T1000 (cell line): Measurements from ENCODE around the gene ABHD11.

ENCODE experiments used
- DNase-seq: peaks from one replicate; lab custom pipeline; 2025; ENCODE audit warnings: mixed read lengths; lab: John Stamatoyannopoulos, UW

ABHD11 gene

DNA sequence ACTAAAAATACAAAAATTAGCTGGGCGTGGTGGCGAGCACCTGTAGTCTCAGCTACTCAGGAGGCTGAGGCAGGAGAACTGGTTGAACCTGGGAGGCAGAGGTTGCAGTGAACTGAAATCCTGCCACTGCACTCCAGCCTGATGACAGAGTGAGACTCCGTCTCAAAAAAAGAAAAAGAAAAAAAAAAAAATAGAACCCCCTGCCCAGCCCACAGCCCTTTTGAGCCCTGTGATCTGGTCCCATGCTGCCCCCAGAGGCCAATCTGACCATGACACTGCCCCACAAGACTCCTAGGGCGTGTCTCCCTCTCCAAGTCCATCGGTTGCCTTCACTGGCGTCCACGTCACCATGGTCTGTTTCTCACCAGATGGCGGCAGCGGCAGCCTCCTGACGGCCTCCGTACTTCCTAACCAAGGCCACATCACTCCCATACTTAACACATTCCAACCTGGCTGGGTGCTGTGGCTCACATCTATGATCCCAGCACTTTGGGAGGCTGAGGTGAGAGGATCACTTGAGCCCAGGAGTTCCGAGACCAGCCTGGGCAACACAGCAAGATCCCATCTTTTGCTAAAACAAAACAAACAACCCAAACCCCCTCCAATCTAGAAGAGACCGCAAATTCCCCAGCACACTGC lies 37.1 kb downstream of the ABHD11 start:
- no peak for DNase-seq

DNA sequence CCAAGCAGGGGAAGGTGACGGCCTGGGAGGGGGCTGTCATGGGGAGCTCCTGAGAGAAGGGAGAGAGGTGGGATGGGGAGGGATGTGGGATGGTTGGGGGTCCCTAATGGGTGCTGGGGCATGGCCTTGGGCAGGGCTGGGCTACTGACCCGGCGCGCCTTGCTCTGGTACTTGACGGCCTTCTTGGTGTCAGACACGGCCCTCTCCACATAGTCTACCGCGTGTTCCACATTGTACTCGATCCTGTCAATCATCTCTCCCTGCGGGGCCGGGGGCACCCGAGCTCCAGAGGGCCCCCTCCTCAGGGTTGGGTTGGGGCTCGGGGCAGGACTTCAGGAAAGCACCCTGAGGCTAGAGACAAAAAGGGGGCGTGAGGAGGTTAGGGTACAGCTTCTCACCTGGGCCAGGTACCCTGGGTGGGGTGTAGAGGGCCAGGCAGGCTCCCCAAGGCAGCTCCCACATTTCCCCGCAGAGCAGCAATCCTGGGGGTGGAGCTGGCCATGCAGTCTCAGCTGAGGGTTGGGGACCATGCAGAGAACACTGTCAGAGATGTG lies 37.9 kb downstream of the ABHD11 start:
- no peak for DNase-seq

DNA sequence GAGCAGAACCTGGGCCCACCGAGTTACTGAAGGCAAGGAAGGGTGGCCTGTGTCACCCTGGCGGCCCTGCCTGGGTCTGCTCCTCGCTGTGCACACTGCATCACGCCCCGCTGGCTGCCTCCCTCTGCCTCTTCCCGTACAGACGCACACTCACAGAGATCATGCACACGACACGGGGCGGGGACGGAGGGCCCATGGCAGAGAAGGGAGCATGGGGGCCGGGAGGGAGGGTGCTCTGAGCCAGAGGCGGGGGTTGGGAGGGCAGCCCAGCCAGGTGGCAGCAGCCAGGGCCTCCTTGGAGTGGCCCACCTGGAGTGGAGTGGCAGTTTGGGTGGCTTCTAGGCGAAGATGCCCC lies 38.6 kb downstream of the ABHD11 start:
- no peak for DNase-seq

DNA sequence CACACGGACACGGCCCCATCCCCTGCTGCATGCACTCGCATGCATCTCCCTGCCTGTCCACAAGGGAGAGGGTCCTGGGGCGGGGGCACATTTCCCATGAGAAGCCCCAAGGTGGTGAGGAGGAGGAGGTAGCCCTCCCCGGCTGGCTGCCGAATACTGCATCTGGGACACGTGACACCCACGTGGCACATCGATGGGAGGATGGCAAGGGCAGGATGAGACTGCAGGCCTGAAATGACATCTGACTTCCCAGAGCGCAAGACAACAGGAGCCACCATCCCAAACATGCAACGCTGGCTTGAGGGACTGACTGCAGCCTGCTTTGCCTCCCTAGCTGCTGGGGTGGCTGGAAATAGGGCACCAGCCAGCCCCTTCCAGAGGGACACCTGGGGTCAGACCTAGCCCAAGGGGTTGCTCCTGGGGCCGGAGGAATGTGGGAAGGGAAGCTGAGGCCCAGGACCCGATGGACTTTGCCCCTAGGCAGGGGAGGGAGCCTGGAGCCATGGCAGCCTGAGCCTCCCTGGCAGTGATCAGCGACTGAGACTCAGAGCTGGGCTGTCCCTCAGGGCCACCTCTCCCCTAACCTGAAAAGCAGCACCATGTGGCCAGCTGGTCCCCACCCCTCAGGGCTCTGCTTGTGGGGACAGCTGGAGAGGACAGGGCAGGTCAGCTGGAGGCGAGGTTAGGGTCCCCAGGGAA lies 39.1 kb downstream of the ABHD11 start:
- no peak for DNase-seq

DNA sequence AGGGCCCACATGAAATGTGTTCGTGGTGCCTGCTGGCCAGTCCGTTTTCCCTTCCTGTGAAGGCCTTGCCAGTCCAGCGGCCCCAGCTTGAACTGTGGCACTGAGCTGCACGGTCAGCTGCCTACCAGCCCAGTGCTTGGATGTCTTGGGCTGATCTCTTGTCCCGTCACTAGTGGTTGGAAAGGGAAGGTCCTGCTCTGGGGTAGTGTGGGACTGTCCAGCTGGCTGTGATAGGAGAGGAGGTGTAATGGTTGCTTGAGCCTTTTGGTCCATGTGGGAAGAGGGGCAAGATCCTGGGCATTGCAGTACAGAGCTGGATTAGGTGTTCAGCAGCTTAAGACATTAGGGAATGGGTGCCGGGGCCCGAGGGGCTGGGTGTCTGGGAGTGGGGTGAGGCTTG lies 40.2 kb downstream of the ABHD11 start:
- DNase-seq = no peak

DNA sequence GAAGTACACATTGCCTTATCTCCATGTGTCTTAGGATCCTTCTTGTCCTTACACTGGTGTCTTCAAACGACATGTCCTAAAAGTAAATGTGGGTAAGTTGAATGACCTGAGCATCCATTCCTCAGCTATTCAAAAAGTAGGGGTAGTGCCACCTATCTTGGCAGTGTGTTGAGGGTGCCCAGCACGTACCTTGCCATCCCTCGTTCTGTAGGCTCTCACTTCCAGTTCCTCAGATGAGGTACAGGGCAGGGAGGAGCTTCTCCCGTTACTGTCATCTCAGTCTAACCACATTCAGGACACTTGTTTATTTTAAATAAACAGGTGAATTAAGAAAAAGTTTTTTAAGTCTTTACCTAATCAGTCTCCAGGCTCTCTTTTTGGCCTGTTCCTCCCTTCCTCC lies 42.2 kb downstream of the ABHD11 start:
- no peak for DNase-seq

DNA sequence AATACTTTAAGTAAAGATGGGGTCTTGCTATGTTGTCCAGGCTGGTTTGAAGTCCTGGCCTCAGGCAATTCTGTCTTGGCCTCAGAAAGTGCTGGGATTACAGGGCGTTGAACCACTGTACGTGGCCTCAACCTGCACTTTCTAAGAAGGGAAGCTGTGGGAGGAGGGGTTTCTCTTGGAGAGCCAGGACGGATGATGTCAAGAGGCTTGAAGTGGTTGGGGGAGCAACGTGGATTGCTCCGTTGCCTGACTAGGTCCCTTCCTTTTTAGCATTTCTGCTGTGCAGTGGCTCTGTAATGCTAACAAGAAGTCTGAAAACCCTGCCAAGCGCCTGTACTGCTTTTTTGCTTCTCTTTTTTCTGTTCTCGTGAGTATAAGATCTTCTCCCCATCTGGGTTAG lies 48.0 kb downstream of the ABHD11 start:
- no peak for DNase-seq

DNA sequence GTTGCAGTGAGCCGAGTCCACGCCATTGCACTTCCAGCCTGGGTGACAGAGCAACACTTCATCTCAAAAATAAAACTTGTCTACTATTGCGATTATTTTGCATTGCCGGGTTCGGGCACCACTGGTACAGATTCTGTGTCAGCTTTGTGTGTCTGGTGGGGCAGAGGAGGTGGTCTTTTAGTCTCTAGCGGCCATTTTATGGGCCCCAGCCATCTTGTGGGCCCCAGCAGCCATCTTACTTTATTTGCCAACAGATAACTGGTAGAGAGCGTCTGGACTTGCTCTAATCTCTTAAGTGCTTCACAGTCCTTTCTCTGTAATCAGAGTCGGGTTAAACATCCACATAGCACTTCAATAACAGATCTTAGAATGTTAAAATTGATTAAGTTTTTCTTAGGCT lies 50.3 kb downstream of the ABHD11 start:
- DNase-seq = no peak
